ENCODE measurements around the gene MTHFD1. TPM values are rescaled to one million over a fixed set of nuclear protein-coding genes. Genes with fewer than 3 reads are reported as not detected.

MTHFD1 gene
- total and polyA plus RNA-seq, 3 donors from 2014 or later, result 22.3 to 28.8 (median 27.4) TPM

DNA sequence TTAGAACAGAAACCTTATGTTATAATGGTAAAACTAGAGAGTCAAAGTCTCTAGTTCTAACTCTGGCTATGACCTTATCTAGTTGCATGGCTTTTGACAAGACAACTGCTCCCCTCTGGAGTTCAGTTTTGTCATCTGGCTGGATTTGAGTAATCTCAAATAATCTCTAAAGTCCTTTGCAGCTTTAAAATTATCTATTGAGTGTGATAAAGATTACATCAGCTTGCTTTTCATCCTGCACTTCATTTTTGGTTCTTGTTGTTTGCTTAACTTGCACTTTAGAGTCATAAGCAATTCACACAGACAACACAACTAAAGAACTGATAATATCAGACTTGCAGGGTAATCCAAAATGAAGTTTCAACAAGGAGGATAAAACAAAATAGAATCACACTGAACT lies 79.4 kb downstream of the MTHFD1 start:
- no peak for TF ChIP-seq POLR2A (IDR thresholded peaks at IDR 0.05)
- TF ChIP-seq CTCF (IDR thresholded peaks at IDR 0.05), result no peak
- Histone ChIP-seq H3K36me3 (ENCODE audit: low read depth, missing control alignments) (no peaks in the 10 kb centered on the region), H3K27ac (no peak overlapping the region), H3K4me1 (no peaks in the 10 kb centered on the region), H3K27me3 (no peaks in the 10 kb centered on the region), H3K9me3 (no peaks in the 10 kb centered on the region), H3K4me3 (no peak overlapping the region)
- no peak for DNase-seq
- intact Hi-C loops (cut with DNase I; ENCODE audit: low total_unique reads), result no loop called here

GRCh38 chr14:64468451-64468850 lies 80.3 kb downstream of the MTHFD1 start:
- H3K27me3 ChIP-seq, result no peaks in the 10 kb centered on the region
- intact Hi-C loops (cut with DNase I; ENCODE audit: low total_unique reads), result no loop called here
- 59 to 71% methylated on average over 3 of the region's 3 CpGs for WGBS, 2 donors

DNA sequence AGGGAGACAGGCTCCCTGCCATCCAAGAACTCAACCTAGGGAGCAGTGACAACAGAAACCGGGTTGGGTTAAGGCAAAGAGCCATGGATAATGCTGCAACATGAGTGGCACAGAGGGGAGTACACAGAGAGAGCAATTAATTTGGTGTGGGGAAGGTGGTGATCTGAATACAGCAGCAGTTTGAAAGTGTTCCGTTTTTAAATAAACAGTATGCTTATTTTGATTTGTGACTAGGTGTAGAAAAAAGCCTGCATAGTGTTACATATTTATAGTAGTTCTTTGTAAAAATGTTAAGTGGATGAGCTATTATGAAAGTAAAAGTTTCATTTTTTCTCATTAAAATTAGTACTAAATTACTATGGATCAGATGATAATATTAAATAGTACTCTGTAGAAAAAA lies 85.9 kb downstream of the MTHFD1 start:
- no peaks in the 10 kb centered on the region for H3K4me1 ChIP-seq
- no peak for TF ChIP-seq POLR2A (IDR thresholded peaks at IDR 0.05)
- TF ChIP-seq CTCF (IDR thresholded peaks at IDR 0.05), result no peak
- intact Hi-C loops (cut with DNase I; ENCODE audit: low total_unique reads), result loop anchor here (10.0 kb wide), 1 partner anchor 129 kb away; no protein-coding TSS in a partner anchor
- H3K9me3 ChIP-seq, result no peaks in the 10 kb centered on the region
- 90% methylated on average over 2 of the region's 2 CpGs for WGBS, 2 donors
- DNase-seq, result no peak
- H3K36me3 ChIP-seq (ENCODE audit: low read depth, missing control alignments), result no peaks in the 10 kb centered on the region
- no peak overlapping the region for H3K4me3 ChIP-seq
- H3K27me3 ChIP-seq, result no peaks in the 10 kb centered on the region
- no peak overlapping the region for H3K27ac ChIP-seq

More at GRCh38 chr14:64468451-64468850, 80.3 kb downstream of the MTHFD1 start:
- Histone ChIP-seq H3K4me3 (no peak overlapping the region), H3K4me1 (no peaks in the 10 kb centered on the region), H3K36me3 (ENCODE audit: low read depth, missing control alignments) (no peaks in the 10 kb centered on the region), H3K27ac (no peak overlapping the region), H3K9me3 (no peaks in the 10 kb centered on the region)
- TF ChIP-seq CTCF (IDR thresholded peaks at IDR 0.05) (no peak), POLR2A (IDR thresholded peaks at IDR 0.05) (no peak)
- no peak for DNase-seq

DNA sequence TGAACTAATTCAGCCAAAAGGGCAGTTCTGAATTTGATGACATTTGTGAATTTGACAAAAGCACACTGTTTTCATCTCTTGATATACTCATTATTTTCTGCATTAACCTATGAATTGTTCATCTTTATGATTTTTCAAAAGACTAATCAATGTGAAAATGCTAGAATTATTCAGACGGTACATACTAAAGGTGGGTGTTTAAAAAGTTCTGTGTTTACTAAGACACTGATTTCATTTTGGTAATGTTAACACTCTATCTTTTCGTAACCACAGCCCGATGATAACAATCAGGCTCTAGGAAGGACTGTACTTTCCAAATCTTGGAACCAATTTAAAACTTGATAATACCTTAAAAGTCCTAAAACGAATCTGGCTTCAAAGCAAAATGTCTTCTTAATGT lies 86.5 kb downstream of the MTHFD1 start:
- Histone ChIP-seq H3K4me3 (no peak overlapping the region), H3K27ac (no peak overlapping the region), H3K4me1 (no peaks in the 10 kb centered on the region), H3K27me3 (no peaks in the 10 kb centered on the region), H3K9me3 (no peaks in the 10 kb centered on the region), H3K36me3 (ENCODE audit: low read depth, missing control alignments) (no peaks in the 10 kb centered on the region)
- no peak for DNase-seq
- TF ChIP-seq CTCF (IDR thresholded peaks at IDR 0.05) (no peak), POLR2A (IDR thresholded peaks at IDR 0.05) (no peak)
- intact Hi-C loops (cut with DNase I; ENCODE audit: low total_unique reads), result loop anchor here (10.0 kb wide), 1 partner anchor 130 kb away; no protein-coding TSS in a partner anchor
- WGBS, 2 donors, result 66 to 79% methylated on average over 4 of the region's 4 CpGs

- Histone ChIP-seq H3K27me3 (no peaks in the 10 kb centered on the region), H3K9me3 (no peaks in the 10 kb centered on the region), H3K4me1 (no peaks in the 10 kb centered on the region), H3K4me3 (no peak overlapping the region), H3K27ac (no peak overlapping the region), H3K36me3 (ENCODE audit: low read depth, missing control alignments) (no peaks in the 10 kb centered on the region)
- TF ChIP-seq CTCF (IDR thresholded peaks at IDR 0.05), result no peak
- 62 to 70% methylated on average over 8 of the region's 8 CpGs for WGBS, 2 donors
- intact Hi-C loops (cut with DNase I; ENCODE audit: low total_unique reads), result loop anchor here (10.0 kb wide), 1 partner anchor 131 kb away; no protein-coding TSS in a partner anchor
- no peak for DNase-seq
These were observed 87.6 kb downstream of the MTHFD1 start for GRCh38 chr14:64475585-64476273.

Measured in testis (tissue), 3 donors.